ENCODE data around the gene PACSIN2.

Gene PACSIN2

GRCh38 chr22:42855211-42855610, 159.7 kb downstream of the PACSIN2 start:
- DNase-seq: no peak

DNA sequence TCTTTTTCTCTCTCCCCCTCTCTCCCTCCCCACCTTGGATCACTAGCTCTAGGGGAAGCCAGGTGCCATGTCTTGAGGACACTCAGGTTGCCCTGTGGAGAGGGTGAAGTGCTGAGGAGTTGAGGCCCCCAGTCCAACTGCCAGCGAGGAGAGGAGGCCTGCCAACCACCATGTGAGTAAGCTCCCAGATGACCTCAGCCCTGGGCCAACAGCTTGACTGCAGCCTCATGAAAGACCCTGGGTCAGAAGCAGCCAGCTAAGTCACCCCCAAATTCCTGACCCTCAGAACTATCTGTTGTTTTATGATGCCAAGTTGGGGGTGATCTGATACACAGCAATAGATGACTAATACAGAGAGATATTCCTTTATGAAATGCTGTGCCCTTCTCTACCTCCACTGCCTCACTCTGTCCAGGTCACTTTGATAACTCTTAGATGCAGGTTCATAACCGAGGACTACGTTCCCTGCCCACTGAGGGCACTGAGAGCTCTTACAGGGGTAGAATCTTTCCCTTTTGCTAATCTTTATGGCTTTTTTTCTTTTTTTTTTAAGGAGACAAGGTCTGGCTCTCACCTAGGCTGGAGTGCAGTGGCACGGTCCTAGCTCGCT, 165.9 kb downstream of the PACSIN2 start:
- no peak for DNase-seq

DNA sequence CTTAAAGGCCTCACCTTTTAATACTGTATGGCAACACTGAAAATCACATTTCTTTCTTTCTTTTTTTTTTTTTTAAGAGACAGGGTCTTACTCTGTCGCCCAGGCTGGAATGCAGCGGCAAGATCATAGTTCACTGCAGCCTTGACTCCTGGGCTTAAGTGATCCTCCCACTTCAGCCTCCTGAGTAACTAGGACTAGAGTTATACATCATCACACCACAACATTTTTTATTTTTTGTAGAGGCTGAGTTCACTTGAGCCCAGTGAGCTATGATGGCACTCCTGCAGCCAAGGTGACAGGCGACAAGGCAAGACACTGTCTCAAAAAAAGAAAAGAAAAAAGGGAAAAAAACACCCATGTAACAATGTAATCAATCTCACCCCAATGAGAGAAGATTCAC, 167.8 kb downstream of the PACSIN2 start:
- no peak for DNase-seq

DNA sequence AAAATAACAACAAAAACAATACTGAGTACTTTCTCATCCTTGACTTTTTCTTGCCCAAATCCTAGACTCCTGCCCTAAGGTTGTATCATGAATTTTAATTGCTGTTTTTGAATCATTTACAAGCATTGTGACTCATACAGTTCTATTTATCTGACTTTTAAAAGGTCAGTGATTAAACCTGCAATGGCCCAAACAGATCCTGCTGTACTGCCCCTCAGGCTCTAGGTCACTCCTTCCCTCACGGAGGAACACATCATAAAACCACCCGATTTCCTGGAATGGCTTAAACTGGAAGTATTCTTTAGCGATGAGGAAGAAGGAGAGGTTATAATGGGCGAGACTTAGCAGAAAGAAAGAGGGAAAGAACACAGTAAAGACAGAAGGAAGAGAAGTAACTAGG, 170.2 kb downstream of the PACSIN2 start:
- no peak for DNase-seq

DNA sequence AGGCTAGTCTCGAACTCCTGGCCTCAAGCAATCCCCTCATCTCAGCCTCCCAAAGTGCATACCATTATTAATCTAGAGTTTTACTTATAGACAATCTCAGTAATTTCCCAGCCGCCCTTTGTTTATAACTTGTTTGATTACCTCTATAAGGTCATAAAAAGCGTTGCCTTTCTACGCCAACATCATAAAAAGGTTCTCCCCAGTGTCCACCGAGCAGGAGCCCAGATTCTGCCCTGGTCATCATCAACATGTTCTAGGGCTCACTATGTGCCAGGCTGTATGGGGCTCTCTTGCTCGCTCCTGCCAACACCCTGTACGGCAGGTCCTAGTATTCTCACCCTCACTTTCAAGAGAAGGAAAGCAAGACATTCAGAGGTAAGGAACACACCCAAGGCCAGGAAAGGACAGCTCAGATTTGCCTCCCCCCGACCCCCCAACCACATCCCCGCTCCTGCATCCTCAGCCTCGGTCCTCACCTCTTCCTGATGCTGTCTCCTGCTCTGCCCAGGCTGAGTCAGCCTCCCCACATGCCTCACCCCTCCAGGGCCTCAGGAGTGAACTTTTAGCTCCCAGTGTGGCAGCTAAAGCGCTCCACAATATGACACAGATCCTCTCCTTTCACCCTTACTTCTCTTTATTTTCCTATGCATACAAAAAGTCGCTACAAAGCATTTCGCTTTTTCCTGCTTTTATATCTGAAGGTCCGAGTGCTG, 172.1 kb downstream of the PACSIN2 start:
- no peak for DNase-seq

DNA sequence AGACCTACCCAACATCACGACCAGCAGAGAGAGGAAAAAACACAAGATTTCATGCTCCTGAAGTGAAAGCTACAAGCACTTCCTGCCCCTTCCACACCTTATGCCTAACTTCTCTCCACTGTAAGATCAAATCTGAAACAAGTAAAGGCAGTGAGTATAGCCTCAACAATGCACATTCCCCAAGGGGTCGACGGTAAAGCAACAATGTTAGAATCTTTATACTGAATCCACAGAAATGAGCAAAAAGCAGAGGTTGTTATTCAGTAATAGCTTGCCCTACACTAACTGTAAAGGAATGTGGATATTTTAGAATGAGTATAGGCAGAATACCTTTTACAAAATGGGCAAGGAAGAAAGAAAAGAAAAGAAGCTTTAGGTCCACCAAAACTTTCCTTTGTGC, 173.5 kb downstream of the PACSIN2 start:
- no peak for DNase-seq

- no peak for DNase-seq
These were observed 177.4 kb downstream of the PACSIN2 start for GRCh38 chr22:42837556-42837955.

DNA sequence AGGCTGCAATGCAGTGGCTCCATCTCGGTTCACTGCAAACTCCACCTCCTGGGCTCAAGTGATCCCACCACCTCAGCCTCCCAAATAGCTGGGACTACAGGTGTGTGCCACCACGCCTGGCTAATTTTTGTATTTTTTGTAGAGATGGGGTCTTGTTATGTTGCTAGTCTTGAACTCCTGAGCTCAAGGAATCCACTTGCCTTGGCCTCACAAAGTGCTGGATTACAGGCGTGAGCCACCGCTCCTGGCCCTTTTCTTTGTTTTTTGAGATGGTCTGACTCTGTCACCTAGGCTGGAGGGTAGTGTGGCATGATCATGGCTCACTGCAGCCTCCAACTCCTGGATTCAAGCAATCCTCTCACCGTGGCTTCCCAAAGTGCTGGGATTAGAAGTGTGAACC, 178.9 kb downstream of the PACSIN2 start:
- DNase-seq: no peak

- no peak for DNase-seq
These were observed 180.6 kb downstream of the PACSIN2 start for GRCh38 chr22:42834177-42834949.

GRCh38 chr22:42833104-42833503, 181.8 kb downstream of the PACSIN2 start:
- DNase-seq: no peak

- DNase-seq: no peak
These were observed 183.2 kb downstream of the PACSIN2 start for GRCh38 chr22:42831712-42832111.

DNA sequence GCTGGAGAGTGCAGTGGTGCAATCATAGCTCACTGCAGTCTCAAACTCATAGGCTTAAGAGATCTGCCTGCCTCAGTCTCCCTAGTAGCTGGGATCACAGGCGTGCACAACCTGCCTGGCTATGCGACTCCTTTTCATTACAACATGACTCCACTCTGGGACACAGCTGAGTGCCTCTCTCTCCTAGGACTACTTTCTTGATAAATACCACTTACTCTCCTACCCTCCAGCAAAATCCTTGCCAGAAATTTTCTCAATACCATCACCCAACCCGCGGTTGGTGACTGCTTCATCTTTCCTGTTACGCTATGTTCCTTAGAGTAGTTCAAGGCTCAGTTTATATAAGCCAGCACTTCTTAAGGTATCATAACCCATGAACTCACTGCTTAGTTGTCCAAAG, 184.8 kb downstream of the PACSIN2 start:
- no peak for DNase-seq

- no peak for DNase-seq
These were observed 185.6 kb downstream of the PACSIN2 start for GRCh38 chr22:42829302-42829701.

DNA sequence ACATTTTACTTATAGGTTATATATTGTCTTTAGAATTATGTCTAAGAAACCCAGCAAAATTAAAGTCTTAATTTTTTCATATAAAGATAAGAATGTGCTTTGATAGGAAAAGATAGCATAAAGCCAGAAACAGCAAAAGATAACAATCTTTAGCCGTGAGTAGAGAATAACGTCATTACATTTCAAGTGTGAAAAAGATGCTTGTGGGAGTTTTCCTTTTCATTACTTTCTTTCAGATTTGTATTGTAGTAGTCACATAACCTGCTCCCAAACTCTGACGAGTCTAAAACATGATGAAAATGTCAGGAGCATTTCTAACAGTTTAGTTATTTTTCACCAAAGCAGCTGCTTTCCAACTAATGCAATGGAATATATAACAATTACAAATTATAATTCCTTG, 189.2 kb downstream of the PACSIN2 start:
- no peak for DNase-seq

GRCh38 chr22:42821386-42821785, 193.6 kb downstream of the PACSIN2 start:
- no peak for DNase-seq

DNA sequence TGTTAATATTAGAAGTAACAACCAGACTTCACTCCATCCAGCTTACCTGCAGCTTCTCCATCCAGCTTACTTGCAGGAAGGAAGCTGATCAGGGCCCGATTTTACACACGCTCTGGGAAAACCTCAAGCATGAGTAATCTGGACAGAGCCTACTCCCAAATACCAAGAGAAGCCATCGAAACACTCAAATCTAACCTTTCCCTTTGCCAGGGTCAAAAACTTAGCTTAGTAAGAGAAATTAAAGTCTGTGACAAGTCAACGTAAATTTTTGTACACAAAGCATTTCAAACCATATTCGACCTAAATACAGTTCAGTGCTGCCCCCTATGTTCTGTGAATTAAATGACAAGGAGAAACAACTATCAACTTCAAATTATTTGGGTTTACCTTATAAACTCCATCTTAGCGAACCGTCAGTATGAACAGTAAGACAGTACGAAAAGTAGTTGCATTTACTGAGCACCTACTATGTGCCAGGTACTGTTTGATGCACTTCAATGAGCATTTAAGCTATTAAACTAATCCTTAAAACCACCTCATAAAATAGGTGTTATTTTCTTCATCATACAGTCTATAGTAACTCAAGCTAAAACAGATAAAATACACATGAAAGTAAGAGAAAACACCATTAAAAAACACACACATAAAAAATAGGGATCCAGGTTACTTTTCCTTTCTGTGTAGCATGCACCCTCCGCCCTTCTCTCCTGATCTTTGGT, 194.7 kb downstream of the PACSIN2 start:
- no peak for DNase-seq

Measured in NCI-H510A treated with DMSO at 0.1 percent for 48 hours (cell line).